NCI-H2029 treated with DMSO at 0.1 percent for 48 hours (cell line): ENCODE data around the gene LRRC56.

Source experiments
- DNase-seq: peaks from one replicate; lab custom pipeline; 2025; lab: John Stamatoyannopoulos, UW

The LRRC56 gene

GRCh38 chr11:536841-537621 lies at the start of gene LRRC56:
LRRC56 (plus strand) TSS chr11:537527; CDS start chr11:540685, 3,158 bp downstream.
- DNase-seq: peak; percentile 63

- no peak for DNase-seq
These were observed 49.7 kb upstream of the LRRC56 start for GRCh38 chr11:487571-488021.

- no peak for DNase-seq
These were observed 49.3 kb upstream of the LRRC56 start for GRCh38 chr11:488062-488461.

GRCh38 chr11:488579-488978 lies 48.7 kb upstream of the LRRC56 start:
- DNase-seq: no peak

GRCh38 chr11:488992-489391 lies 48.3 kb upstream of the LRRC56 start:
- no peak for DNase-seq

GRCh38 chr11:489610-490185 lies 47.6 kb upstream of the LRRC56 start:
- no peak for DNase-seq

- DNase-seq: no peak
These were observed 47.0 kb upstream of the LRRC56 start for GRCh38 chr11:490186-490929.

GRCh38 chr11:490930-491260 lies 46.4 kb upstream of the LRRC56 start:
- no peak for DNase-seq

GRCh38 chr11:491358-491757 lies 46.0 kb upstream of the LRRC56 start:
- no peak for DNase-seq

GRCh38 chr11:492427-493226 lies 44.7 kb upstream of the LRRC56 start:
- no peak for DNase-seq

- DNase-seq: no peak
These were observed 42.4 kb upstream of the LRRC56 start for GRCh38 chr11:494761-495536.

GRCh38 chr11:495537-495931 lies 41.8 kb upstream of the LRRC56 start:
- DNase-seq: no peak

- DNase-seq: no peak
These were observed 40.3 kb upstream of the LRRC56 start for GRCh38 chr11:496834-497564.

- no peak for DNase-seq
These were observed 39.6 kb upstream of the LRRC56 start for GRCh38 chr11:497565-498296.

- no peak for DNase-seq
These were observed 38.8 kb upstream of the LRRC56 start for GRCh38 chr11:498297-499181.

GRCh38 chr11:499201-500076 lies 37.9 kb upstream of the LRRC56 start:
- DNase-seq: no peak

GRCh38 chr11:501001-501682 lies 36.2 kb upstream of the LRRC56 start:
- DNase-seq: no peak
